Breast epithelium (tissue), 3 donors: ENCODE measurements around the gene FHAD1.

Source experiments
- CTCF ChIP-seq, 3 donors: fragments of 450-650 bp; IDR thresholded peaks; one replicate each; pipeline ENCODE4 v1.5.1; 2016 to 2017; ENCODE audit warnings: antibody characterized with exemption in 3 of 3, mild to moderate bottlenecking in 3 of 3, moderate library complexity in 3 of 3
- POLR2A ChIP-seq: fragments of 450-650 bp; IDR thresholded peaks from one replicate; pipeline ENCODE4 v1.6.1; 2016; ENCODE audit warnings: antibody characterized with exemption, mild to moderate bottlenecking, moderate library complexity
- POLR2AphosphoS5 ChIP-seq, 3 donors: sonication (generic); formaldehyde crosslinking; IDR thresholded peaks; one replicate each; pipeline ENCODE4 v1.6.1; 2017; ENCODE audit warnings: antibody characterized with exemption in 3 of 3

- TF ChIP-seq CTCF (IDR thresholded peaks at IDR 0.05) (no peak), POLR2A (no peak), POLR2AphosphoS5 (IDR thresholded peaks at IDR 0.05) (no peak)
These were observed 99.5 kb downstream of the FHAD1 start for GRCh38 chr1:15346346-15347030.
